ENCODE data around the gene QPCTL.
"Not testable (repeated sequence)": the region's sequence is repeated elsewhere in the genome, so short reads cannot be mapped to it uniquely, and the experiment has no call there.

QPCTL gene

GRCh38 chr19:45677351-45678230 is 14.9 kb upstream of the QPCTL start:
- DNase-seq: peak; percentile 86 to 89

GRCh38 chr19:45681391-45682015 is 11.0 kb upstream of the QPCTL start:
- peak; percentile 77 to 82 for DNase-seq

- no peak for DNase-seq
These were observed 10.3 kb upstream of the QPCTL start for GRCh38 chr19:45682117-45682516.

GRCh38 chr19:45682908-45683307 is 9.6 kb upstream of the QPCTL start:
- DNase-seq: no peak

- DNase-seq: not testable (repeated sequence)
These were observed 7.4 kb upstream of the QPCTL start for GRCh38 chr19:45685045-45685444.

GRCh38 chr19:45687599-45687998 is 4.9 kb upstream of the QPCTL start:
- no peak for DNase-seq

GRCh38 chr19:45691516-45692186 is 815 bp upstream of the QPCTL start, which contains the start of gene SNRPD2:
TSS of gene SNRPD2 (minus strand) at chr19:45691953. CDS start at chr19:45691888, 65 bp downstream.
- DNase-seq: peak; percentile 89 to 92

GRCh38 chr19:45693106-45693788 is 781 bp downstream of the QPCTL start:
- peak; percentile 75 for DNase-seq

GRCh38 chr19:45701676-45702075 is 9.2 kb downstream of the QPCTL start:
- no peak for DNase-seq

- no peak for DNase-seq
These were observed 12.6 kb downstream of the QPCTL start for GRCh38 chr19:45705115-45705514.

- DNase-seq: no peak
These were observed 13.4 kb downstream of the QPCTL start for GRCh38 chr19:45705710-45706415.

GRCh38 chr19:45710356-45711130 is 18.1 kb downstream of the QPCTL start:
- DNase-seq: no peak

- no peak for DNase-seq
These were observed 19.6 kb downstream of the QPCTL start for GRCh38 chr19:45711851-45712698.

- no peak for DNase-seq
These were observed 20.2 kb downstream of the QPCTL start for GRCh38 chr19:45712699-45713067.

- DNase-seq: no peak
These were observed 20.7 kb downstream of the QPCTL start for GRCh38 chr19:45713141-45713540.

- DNase-seq: no peak
These were observed 22.7 kb downstream of the QPCTL start for GRCh38 chr19:45715139-45715538.

GRCh38 chr19:45716359-45717130 is 24.1 kb downstream of the QPCTL start:
- DNase-seq: peak; percentile 19 to 32

- DNase-seq: peak; percentile 97
These were observed 24.9 kb downstream of the QPCTL start for GRCh38 chr19:45717131-45717982.
